MG63 (cell line): ENCODE measurements around the gene SSTR3. TPM values are rescaled to one million over a fixed set of nuclear protein-coding genes. Genes with fewer than 3 reads are reported as not detected.

Experiments
- DNase-seq: peaks from one replicate; pipeline ENCODE4 v3.0.0-alpha.2; 2020
- H3K27me3 ChIP-seq: fragments of 250-450 bp; sonication (Bioruptor Pico); 2 replicates; pipeline ENCODE4 v1.5.1; 2020; ENCODE audit warnings: mild to moderate bottlenecking, moderate library complexity
- H3K36me3 ChIP-seq: fragments of 250-450 bp; sonication (Bioruptor Pico); 2 replicates; pipeline ENCODE4 v1.5.1; 2020; ENCODE audit warnings: mild to moderate bottlenecking, moderate library complexity
- H3K4me3 ChIP-seq: fragments of 250-450 bp; sonication (Bioruptor Pico); 2 replicates; pipeline ENCODE4 v1.5.1; 2020; ENCODE audit warnings: mild to moderate bottlenecking, moderate library complexity
- H3K9me3 ChIP-seq: fragments of 250-450 bp; sonication (Bioruptor Pico); 2 replicates; pipeline ENCODE4 v1.5.1; 2020; ENCODE audit warnings: mild to moderate bottlenecking, moderate library complexity
- total RNA-seq: library from RNA; depleted of rRNA; stranded (reverse); fragments of >200 nt; shearing (Covaris generic); gene quantifications from 2 replicates; pipeline ENCODE4 v1.2.3, GENCODE V29; 2014; ENCODE audit warnings: low replicate concordance

The SSTR3 gene
- total RNA-seq, 1 experiment from 2014 or later: not detected

GRCh38 chr22:37244922-37245722 is 32.8 kb upstream of the SSTR3 start:
- no peaks in the 10 kb centered on the region for H3K9me3 ChIP-seq
- no peaks in the 10 kb centered on the region for H3K27me3 ChIP-seq
- no peak for DNase-seq
- no peaks in the 10 kb centered on the region for H3K36me3 ChIP-seq
- H3K4me3 ChIP-seq: no peak overlapping the region

GRCh38 chr22:37244114-37244921 is 32.0 kb upstream of the SSTR3 start, which contains the start of gene RAC2:
TSS of gene RAC2 (minus strand) at chr22:37244269. CDS start at chr22:37244148, 121 bp downstream.
- Histone ChIP-seq H3K27me3 (no peaks in the 10 kb centered on the region), H3K9me3 (no peaks in the 10 kb centered on the region), H3K4me3 (no peak within 1 kb of the TSS), H3K36me3 (no peaks in the 10 kb centered on the region)
- DNase-seq: no peak

- Histone ChIP-seq H3K9me3 (no peaks in the 10 kb centered on the region), H3K36me3 (no peaks in the 10 kb centered on the region), H3K4me3 (no peak overlapping the region), H3K27me3 (no peaks in the 10 kb centered on the region)
- no peak for DNase-seq
Measured at GRCh38 chr22:37243402-37244113, 31.3 kb upstream of the SSTR3 start.

- Histone ChIP-seq H3K9me3 (no peaks in the 10 kb centered on the region), H3K4me3 (no peak overlapping the region), H3K36me3 (no peaks in the 10 kb centered on the region), H3K27me3 (no peaks in the 10 kb centered on the region)
- no peak for DNase-seq
Measured at GRCh38 chr22:37242395-37242918, 30.2 kb upstream of the SSTR3 start.

- Histone ChIP-seq H3K9me3 (no peaks in the 10 kb centered on the region), H3K27me3 (no peaks in the 10 kb centered on the region), H3K36me3 (no peaks in the 10 kb centered on the region), H3K4me3 (no peak overlapping the region)
- no peak for DNase-seq
Measured at GRCh38 chr22:37241351-37242142, 29.3 kb upstream of the SSTR3 start.

- no peaks in the 10 kb centered on the region for H3K9me3 ChIP-seq
- no peak overlapping the region for H3K4me3 ChIP-seq
- no peak for DNase-seq
- H3K36me3 ChIP-seq: no peaks in the 10 kb centered on the region
- no peaks in the 10 kb centered on the region for H3K27me3 ChIP-seq
Measured at GRCh38 chr22:37240941-37241320, 28.7 kb upstream of the SSTR3 start.

- H3K4me3 ChIP-seq: no peak overlapping the region
- no peaks in the 10 kb centered on the region for H3K27me3 ChIP-seq
- no peaks in the 10 kb centered on the region for H3K36me3 ChIP-seq
- no peak for DNase-seq
- no peaks in the 10 kb centered on the region for H3K9me3 ChIP-seq
Measured at GRCh38 chr22:37240240-37240940, 28.1 kb upstream of the SSTR3 start.

GRCh38 chr22:37239336-37240239 is 27.3 kb upstream of the SSTR3 start:
- Histone ChIP-seq H3K36me3 (no peaks in the 10 kb centered on the region), H3K9me3 (no peaks in the 10 kb centered on the region), H3K27me3 (no peaks in the 10 kb centered on the region), H3K4me3 (no peak overlapping the region)
- no peak for DNase-seq

GRCh38 chr22:37237371-37238268 is 25.3 kb upstream of the SSTR3 start:
- Histone ChIP-seq H3K4me3 (no peak overlapping the region), H3K36me3 (no peaks in the 10 kb centered on the region), H3K27me3 (no peaks in the 10 kb centered on the region), H3K9me3 (no peaks in the 10 kb centered on the region)
- no peak for DNase-seq

GRCh38 chr22:37235897-37236607 is 23.8 kb upstream of the SSTR3 start:
- no peak for DNase-seq
- Histone ChIP-seq H3K27me3 (no peaks in the 10 kb centered on the region), H3K36me3 (no peaks in the 10 kb centered on the region), H3K9me3 (no peaks in the 10 kb centered on the region), H3K4me3 (no peak overlapping the region)

- DNase-seq: no peak
Measured at GRCh38 chr22:37234736-37235711, 22.7 kb upstream of the SSTR3 start.

GRCh38 chr22:37233751-37234631 is 21.7 kb upstream of the SSTR3 start:
- Histone ChIP-seq H3K9me3 (no peaks in the 10 kb centered on the region), H3K27me3 (no peaks in the 10 kb centered on the region), H3K4me3 (no peak overlapping the region), H3K36me3 (no peaks in the 10 kb centered on the region)
- no peak for DNase-seq

More at GRCh38 chr22:37234736-37235711, 22.7 kb upstream of the SSTR3 start:
- Histone ChIP-seq H3K36me3 (no peaks in the 10 kb centered on the region), H3K4me3 (no peak overlapping the region), H3K27me3 (no peaks in the 10 kb centered on the region), H3K9me3 (no peaks in the 10 kb centered on the region)
